IMR-90 (cell line): ENCODE data around the gene TMEM19.

Experiments used
- CTCF ChIP-seq: conservative IDR thresholded peaks from 2 replicates; pipeline ENCODE4 v1.5.1; 2012; ENCODE audit warnings: mild to moderate bottlenecking, low read depth, low read length, improper control_type of control experiment
- FOS ChIP-seq: fragments of 150-350 bp; IDR thresholded peaks from 2 replicates; pipeline ENCODE4 v1.6.1; 2016; ENCODE audit warnings: low read depth, low read length
- POLR2A ChIP-seq: IDR thresholded peaks from 2 replicates; pipeline ENCODE4 v1.6.1; 2012; ENCODE audit warnings: mild to moderate bottlenecking, low read depth, low read length
- USF2 ChIP-seq: fragments of 150-350 bp; IDR thresholded peaks from 2 replicates; pipeline ENCODE4 v1.6.1; 2017; ENCODE audit warnings: mild to moderate bottlenecking, antibody characterized with exemption, low read length, low read depth

- no peak for TF ChIP-seq CTCF
- TF ChIP-seq USF2, result no peak
- no peak for TF ChIP-seq FOS
- TF ChIP-seq POLR2A, result no peak
Measured at GRCh38 chr12:71648537-71648936, 37.3 kb upstream of the TMEM19 start.
